HepG2 (cell line): ENCODE measurements around the gene CAPN15. TPM values are rescaled to one million over a fixed set of nuclear protein-coding genes. Genes with fewer than 3 reads are reported as not detected.

Source experiments
- BRF2 ChIP-seq: sonication (generic); formaldehyde crosslinking; IDR thresholded peaks from 2 replicates; pipeline ENCODE4 v1.8.1; 2022; ENCODE audit warnings: mild to moderate bottlenecking, missing genetic modification reagents
- CTCF ChIP-seq: sonication (generic); formaldehyde crosslinking; IDR thresholded peaks from 2 replicates; pipeline ENCODE4 v1.5.0; 2020; ENCODE audit warnings: mild to moderate bottlenecking, missing genetic modification reagents, moderate library complexity
- RXRA ChIP-seq: sonication (generic); formaldehyde crosslinking; IDR thresholded peaks from 2 replicates; pipeline ENCODE4 v1.5.1; 2020; ENCODE audit warnings: missing genetic modification reagents
- SNAPC4 ChIP-seq: sonication (generic); formaldehyde crosslinking; IDR thresholded peaks from 2 replicates; pipeline ENCODE4 v1.4.0; 2020; ENCODE audit warnings: mild to moderate bottlenecking, missing genetic modification reagents
- ZFY ChIP-seq: sonication (generic); formaldehyde crosslinking; IDR thresholded peaks from 2 replicates; pipeline ENCODE4 v1.4.0; 2020; ENCODE audit warnings: missing genetic modification reagents
- ZHX2 ChIP-seq, 2 experiments: sonication (generic) in 1 of 2; formaldehyde crosslinking in 1 of 2; IDR thresholded peaks; 2 replicates each; pipeline versions ENCODE4 v1.6.1 to v1.9.0; 2014 to 2022; ENCODE audit warnings: antibody characterized with exemption in 1 of 2, borderline replicate concordance in 1 of 2, inconsistent platforms in 1 of 2, low read depth in 1 of 2, missing genetic modification reagents in 1 of 2
- polyA plus RNA-seq, 8 experiments: library from polyadenylated mRNA; depleted of rRNA in 3 of 8; stranded (reverse) in 7 of 8; unstranded in 1 of 8; fragments of >200 nt; fragmentation: Illumina TruSeq in 4 of 8; extraction: Trizol in 4 of 8; gene quantifications; 2 replicates each; pipeline versions ENCODE4 v1.2.1 to v1.2.3, GENCODE V29; 2011 to 2016; ENCODE audit warnings: low read depth in 4 of 8, missing spikeins in 1 of 8, mixed read lengths in 1 of 8; ENCODE audit not compliant: insufficient read depth in 1 of 8
- total RNA-seq, 5 experiments: library from RNA; depleted of rRNA; stranded (reverse); fragments of >200 nt; fragmentation: Illumina TruSeq; extraction: Trizol; gene quantifications; 2 replicates each; pipeline ENCODE4 v1.2.3, GENCODE V29; 2016; ENCODE audit warnings: low read depth in 1 of 5

CAPN15 gene
- total and polyA plus RNA-seq, 2 of the 13 experiments (the other 11 are each of a cell fraction or from before 2014, with no cell fraction given): 14.9 to 24.5 TPM

GRCh38 chr16:564690-565418 is 37.3 kb downstream of the CAPN15 start (continued):
- TF ChIP-seq SNAPC4 (CRISPR knock-in tag): no peak
- TF ChIP-seq BRF2 (CRISPR knock-in tag): no peak
- 0 out of 2 replicates have a peak, but pooled peaks have one; percentile 42 for TF ChIP-seq RXRA (CRISPR knock-in tag)
- no peak for TF ChIP-seq ZHX2 (IDR thresholded peaks at IDR 0.05; ENCODE audit: low read depth)
- no peak for TF ChIP-seq ZHX2 (CRISPR knock-in tag; IDR thresholded peaks at IDR 0.05; ENCODE audit: borderline replicate concordance)
- TF ChIP-seq CTCF (CRISPR knock-in tag): peak; percentile 15
- peak; percentile 20; the same call in 1 of the 2 replicates for TF ChIP-seq ZFY (CRISPR knock-in tag)
- TF ChIP-seq, all 625 proteins: peak for 11
